MM.1S (cell line): Measurements from ENCODE around the gene CISTR.

Source experiments
- DNase-seq: peaks from one replicate; pipeline ENCODE4 v3.0.0-alpha.2; 2015
- H2AFZ ChIP-seq: fragments of 300-600 bp; sonication (generic); 2 replicates; pipeline ENCODE4 v1.6.0; 2016; ENCODE audit warnings: antibody characterized with exemption, low read length
- H3F3A ChIP-seq: fragments of 300-600 bp; sonication (generic); 2 replicates; pipeline ENCODE4 v1.6.1; 2016; ENCODE audit warnings: mild to moderate bottlenecking, antibody characterized with exemption, low read length, moderate library complexity, mixed read lengths; ENCODE audit not compliant: insufficient read depth
- H3K27ac ChIP-seq: fragments of 300-600 bp; sonication (generic); 2 replicates; pipeline ENCODE4 v1.5.1; 2016; ENCODE audit warnings: mild to moderate bottlenecking, low read length
- H3K27me3 ChIP-seq: fragments of 300-600 bp; sonication (generic); replicated peaks from 2 replicates; pipeline ENCODE4 v1.6.0; 2016; ENCODE audit warnings: low read length; ENCODE audit not compliant: insufficient read depth
- H3K36me3 ChIP-seq: fragments of 300-600 bp; sonication (generic); replicated peaks from 2 replicates; pipeline ENCODE4 v1.6.1; 2016; ENCODE audit warnings: mild to moderate bottlenecking, low read length, mixed read lengths; ENCODE audit not compliant: insufficient read depth
- H3K4me1 ChIP-seq: fragments of 300-600 bp; sonication (generic); 2 replicates; pipeline ENCODE4 v1.6.1; 2016; ENCODE audit warnings: low read length, mixed read lengths
- H3K4me2 ChIP-seq: fragments of 300-600 bp; sonication (generic); 2 replicates; pipeline ENCODE4 v1.6.0; 2016; ENCODE audit warnings: low read depth, low read length
- H3K4me3 ChIP-seq: fragments of 300-600 bp; sonication (generic); 2 replicates; pipeline ENCODE4 v1.5.1; 2016; ENCODE audit warnings: low read length, mixed read lengths
- H3K79me2 ChIP-seq: fragments of 300-600 bp; sonication (generic); 2 replicates; pipeline ENCODE4 v1.6.1; 2016; ENCODE audit warnings: mixed run types, low read length, mixed read lengths
- H3K9ac ChIP-seq: fragments of 300-600 bp; sonication (generic); 2 replicates; pipeline ENCODE4 v1.6.1; 2016; ENCODE audit warnings: low read length, mixed read lengths
- H3K9me2 ChIP-seq: fragments of 300-600 bp; sonication (generic); replicated peaks from 2 replicates; pipeline ENCODE4 v1.6.1; 2016; ENCODE audit warnings: mild to moderate bottlenecking, low read length, mixed read lengths; ENCODE audit not compliant: insufficient read depth
- H3K9me3 ChIP-seq: fragments of 300-600 bp; sonication (generic); replicated peaks from 2 replicates; pipeline ENCODE4 v1.6.1; 2016; ENCODE audit warnings: mild to moderate bottlenecking, low read length, mixed read lengths; ENCODE audit not compliant: insufficient read depth
- H4K20me1 ChIP-seq: fragments of 300-600 bp; sonication (generic); 2 replicates; pipeline ENCODE4 v1.6.1; 2016; ENCODE audit warnings: mild to moderate bottlenecking, low read length, moderate library complexity, mixed read lengths; ENCODE audit not compliant: insufficient read depth
- CTCF ChIP-seq: fragments of 300-600 bp; sonication (generic); IDR thresholded peaks from 2 replicates; pipeline ENCODE4 v1.5.1; 2016; ENCODE audit warnings: antibody characterized with exemption, low read length, mixed read lengths
- EZH2 ChIP-seq: fragments of 300-600 bp; sonication (generic); optimal IDR thresholded peaks from 2 replicates; pipeline ENCODE3; 2017; ENCODE audit warnings: low read depth, mild to moderate bottlenecking, antibody characterized with exemption, low read length, mixed read lengths
- EZH2phosphoT487 ChIP-seq: fragments of 300-600 bp; sonication (generic); IDR thresholded peaks from 2 replicates; pipeline ENCODE4 v1.6.1; 2018; ENCODE audit warnings: antibody characterized with exemption, low read length

CISTR gene

GRCh38 chr12:53701518-53702264 is 50.1 kb downstream of the CISTR start:
- Histone ChIP-seq H4K20me1 (no peaks in the 10 kb centered on the region), H3K4me3 (no peak overlapping the region), H3K9me3 (no peaks in the 10 kb centered on the region), H3K4me1 (no peaks in the 10 kb centered on the region), H3K9ac (no peak overlapping the region), H3K79me2 (no peaks in the 10 kb centered on the region), H3K27me3 (peaks cover 74% of the 10 kb centered on the region), H3K36me3 (no peaks in the 10 kb centered on the region), H3K9me2 (no peaks in the 10 kb centered on the region), H3K27ac (no peak overlapping the region), H3F3A (no peaks in the 10 kb centered on the region), H2AFZ (no peak overlapping the region), H3K4me2 (no peak overlapping the region)
- peak; percentile 49 for DNase-seq
- TF ChIP-seq CTCF: peak; percentile 94
- no peak for TF ChIP-seq EZH2phosphoT487
- no peak for TF ChIP-seq EZH2

GRCh38 chr12:53700567-53700966 is 51.2 kb downstream of the CISTR start:
- Histone ChIP-seq H3F3A (no peaks in the 10 kb centered on the region), H2AFZ (no peak overlapping the region), H3K27me3 (peaks cover 85% of the 10 kb centered on the region), H3K4me1 (no peaks in the 10 kb centered on the region), H4K20me1 (no peaks in the 10 kb centered on the region), H3K36me3 (no peaks in the 10 kb centered on the region), H3K27ac (no peak overlapping the region), H3K4me2 (no peak overlapping the region), H3K4me3 (no peak overlapping the region), H3K9me2 (no peaks in the 10 kb centered on the region), H3K9ac (no peak overlapping the region), H3K79me2 (no peaks in the 10 kb centered on the region), H3K9me3 (no peaks in the 10 kb centered on the region)
- TF ChIP-seq EZH2phosphoT487: no peak
- TF ChIP-seq EZH2: no peak
- no peak for TF ChIP-seq CTCF
- DNase-seq: no peak

- Histone ChIP-seq H3K79me2 (no peaks in the 10 kb centered on the region), H3K9me3 (no peaks in the 10 kb centered on the region), H3K9me2 (no peaks in the 10 kb centered on the region), H2AFZ (no peak overlapping the region), H3K4me2 (no peak overlapping the region), H3K27me3 (peaks cover 93% of the 10 kb centered on the region), H3K9ac (no peak overlapping the region), H4K20me1 (no peaks in the 10 kb centered on the region), H3K27ac (no peak overlapping the region), H3K4me3 (no peak overlapping the region), H3K4me1 (no peaks in the 10 kb centered on the region), H3K36me3 (no peaks in the 10 kb centered on the region), H3F3A (no peaks in the 10 kb centered on the region)
- TF ChIP-seq EZH2: no peak
- no peak for TF ChIP-seq EZH2phosphoT487
- TF ChIP-seq CTCF: no peak
- DNase-seq: no peak
Observed at GRCh38 chr12:53699678-53700025, 52.1 kb downstream of the CISTR start.
